HG02885 (cell line): ENCODE results near the gene EPHB1.

Experiments
- ATAC-seq: cut with Tn5 transposase; IDR thresholded peaks from one replicate; pipeline ENCODE4 v1.9.1; 2021; ENCODE audit warnings: mild to moderate bottlenecking; ENCODE audit not compliant: unreplicated experiment, poor library complexity

Gene EPHB1

DNA sequence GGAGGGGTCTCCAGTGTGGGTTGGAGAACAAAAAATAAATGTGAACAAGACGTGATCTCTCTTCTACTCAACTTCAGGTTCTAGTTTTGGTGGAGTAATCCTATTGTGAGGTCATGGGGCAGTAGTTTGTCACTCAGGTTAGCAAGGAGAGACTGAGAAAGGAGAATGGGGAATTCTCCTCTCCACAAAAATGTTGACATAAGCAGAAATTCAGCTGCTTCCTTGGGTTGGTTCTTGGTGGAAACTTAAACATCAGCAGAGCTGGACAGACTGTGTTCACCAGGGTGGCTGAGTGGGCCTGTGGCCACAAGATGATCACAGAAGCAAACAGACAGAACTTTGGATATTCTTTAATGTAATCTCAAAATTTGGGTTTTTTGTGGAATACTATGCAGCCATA, 78.7 kb downstream of the EPHB1 start:
- no peak for ATAC-seq

DNA sequence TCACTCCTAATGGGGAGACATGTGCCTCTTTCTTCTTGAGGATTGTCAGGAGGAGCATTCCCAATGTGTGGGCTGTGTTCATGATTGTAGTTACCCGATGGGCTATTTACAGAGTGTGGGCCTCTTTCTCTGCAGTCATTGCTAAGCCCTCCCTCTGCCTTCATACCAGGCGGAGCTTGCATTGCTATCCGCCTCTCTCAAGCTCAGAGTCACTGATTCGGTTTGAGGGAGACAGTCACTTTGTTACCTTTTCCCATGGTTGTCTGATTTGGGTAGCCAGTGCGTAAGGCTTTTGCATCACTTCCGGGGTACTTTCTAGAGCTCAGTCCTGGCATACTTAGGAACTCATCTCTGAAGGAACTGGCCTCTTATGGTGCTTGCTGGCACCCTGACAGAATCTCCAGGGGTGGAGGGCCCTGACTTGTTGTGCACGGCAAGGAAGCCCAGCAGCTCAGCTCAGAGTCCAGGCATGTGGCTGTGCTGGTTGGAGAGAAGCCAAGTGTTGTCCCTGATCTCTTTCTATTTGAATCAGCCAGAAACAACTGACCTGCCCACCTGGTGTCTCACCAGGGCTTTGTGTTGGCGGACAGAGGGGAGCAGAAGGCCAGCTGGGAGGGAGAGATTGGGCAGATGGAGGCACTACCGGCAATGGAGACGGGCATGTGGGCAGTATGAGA, 79.8 kb downstream of the EPHB1 start:
- ATAC-seq: no peak

DNA sequence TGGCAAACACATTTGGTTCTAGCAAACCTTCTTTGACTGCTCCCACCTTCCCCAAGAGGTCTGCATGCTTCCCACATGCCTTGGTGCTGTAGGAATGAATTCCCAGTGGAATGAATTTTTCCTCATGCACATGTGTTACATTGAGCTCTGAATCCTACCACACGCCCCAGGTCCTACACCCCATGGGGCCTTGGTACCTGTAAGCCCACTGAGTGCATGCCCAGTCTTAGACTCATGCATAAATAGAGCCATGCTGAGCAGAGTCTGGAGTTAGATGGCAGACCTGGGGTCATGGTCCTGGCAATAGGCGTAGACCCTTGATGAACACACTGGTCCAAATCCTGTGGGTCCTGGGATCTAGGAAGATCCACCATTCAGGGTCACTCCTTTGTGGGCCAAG, 81.8 kb downstream of the EPHB1 start:
- ATAC-seq: no peak

DNA sequence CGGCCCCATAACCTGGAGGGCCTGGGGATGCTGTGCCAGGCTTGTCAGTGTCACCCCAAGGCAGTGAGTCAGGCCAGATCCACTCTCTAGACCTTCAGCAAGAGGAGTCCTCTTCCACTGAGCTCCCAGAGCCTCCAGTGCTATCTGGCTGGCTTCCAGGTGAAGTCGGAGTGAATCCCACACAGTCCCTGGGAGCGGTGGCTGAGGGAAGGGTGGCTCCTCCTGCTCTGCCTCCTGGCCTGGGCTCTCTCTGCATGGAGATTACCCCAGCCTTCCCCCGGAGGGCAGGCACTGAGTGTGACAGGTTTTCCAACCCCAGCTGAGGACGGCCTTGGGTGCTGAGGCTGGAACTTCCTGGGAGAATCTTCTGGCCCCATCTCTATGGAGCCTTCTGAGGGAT, 82.7 kb downstream of the EPHB1 start:
- no peak for ATAC-seq

DNA sequence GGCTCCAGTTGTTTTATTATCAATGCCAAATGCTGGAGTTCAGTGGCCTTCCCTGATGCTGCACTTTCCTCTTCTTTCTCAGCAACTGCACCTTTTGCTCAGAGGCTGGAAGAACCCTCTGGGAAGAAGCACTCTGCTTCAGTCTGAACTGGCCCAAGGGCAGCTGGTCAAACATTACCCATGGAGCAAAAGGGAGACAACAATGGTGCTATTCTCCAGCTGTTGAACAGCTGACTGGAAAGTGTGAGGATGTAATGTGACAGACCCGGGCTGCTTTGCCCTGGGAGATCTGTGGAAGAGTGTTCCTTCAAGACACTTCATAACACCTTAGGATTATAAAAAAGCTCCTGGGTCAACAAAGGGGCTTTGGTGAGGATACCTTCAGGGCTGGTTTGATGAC, 84.9 kb downstream of the EPHB1 start:
- ATAC-seq: no peak

DNA sequence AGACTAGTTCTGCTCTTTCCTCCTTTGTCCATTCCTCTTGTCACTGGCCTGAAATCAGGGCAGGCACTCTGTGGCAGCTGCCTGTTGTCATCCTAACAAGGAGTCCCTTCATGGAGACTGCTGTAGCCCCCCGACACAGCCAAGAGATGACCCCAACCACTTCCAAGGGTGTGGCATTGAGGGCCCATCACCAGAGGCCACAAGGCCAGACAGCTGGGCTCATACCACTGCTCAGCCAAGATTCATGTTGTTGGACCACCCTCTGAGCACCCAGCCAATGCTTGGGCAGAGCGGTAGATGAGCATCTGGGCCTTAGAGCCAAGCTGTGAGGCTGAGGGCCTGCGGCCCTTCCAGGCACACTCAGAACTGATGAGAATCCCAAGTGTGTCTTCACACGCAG, 85.4 kb downstream of the EPHB1 start:
- ATAC-seq: no peak

DNA sequence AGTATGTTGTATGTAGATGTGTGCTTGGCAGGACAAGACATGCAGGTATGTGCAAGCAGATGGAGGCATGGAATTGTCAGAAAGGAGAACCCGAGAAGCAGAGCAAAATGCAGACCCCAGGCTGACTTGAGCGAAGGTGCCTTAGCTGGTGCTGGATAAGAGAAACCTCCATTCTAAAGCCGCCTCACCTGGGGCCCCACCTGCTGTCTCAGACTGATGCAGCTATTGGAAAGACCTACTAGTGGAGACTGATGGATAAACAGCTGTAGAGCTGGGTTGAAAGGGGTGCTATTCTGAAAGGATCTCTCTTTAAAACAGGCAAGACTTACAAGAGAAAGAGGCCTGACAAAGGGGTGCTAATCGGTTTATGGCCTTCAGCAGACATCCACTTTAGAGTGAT, 86.2 kb downstream of the EPHB1 start:
- no peak for ATAC-seq

DNA sequence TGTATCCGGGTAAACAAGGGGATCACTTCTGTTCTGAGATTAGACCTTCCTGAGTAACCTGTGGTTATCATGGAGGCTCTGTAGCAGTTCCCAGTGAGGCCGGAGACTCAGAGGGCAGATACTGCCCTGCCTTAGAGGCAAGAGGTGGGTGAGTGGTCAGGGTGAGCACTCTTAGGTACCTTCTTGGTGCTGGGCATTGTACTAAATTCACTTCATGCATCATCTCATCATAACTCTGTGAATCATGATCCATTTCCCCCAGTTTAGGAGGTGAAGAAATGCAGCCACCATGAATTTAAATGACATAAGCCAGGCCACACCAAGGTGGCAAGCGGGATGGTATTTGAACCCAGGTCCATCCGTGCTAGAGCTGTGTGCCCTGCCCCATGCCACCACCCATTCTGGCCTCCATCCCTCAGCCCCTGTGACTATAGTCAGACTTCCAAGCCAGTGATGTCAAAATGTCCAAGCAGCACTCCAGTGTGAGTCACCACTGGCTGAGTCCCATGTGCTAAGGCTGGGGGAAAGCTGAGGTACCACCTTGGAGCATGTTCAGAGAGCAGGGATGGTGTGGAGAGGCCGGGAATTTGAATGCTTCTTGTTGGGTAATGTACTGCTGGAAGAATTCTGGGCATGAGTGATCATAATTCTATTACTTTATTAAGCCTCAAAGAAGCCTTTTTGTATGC, 88.8 kb downstream of the EPHB1 start:
- no peak for ATAC-seq

DNA sequence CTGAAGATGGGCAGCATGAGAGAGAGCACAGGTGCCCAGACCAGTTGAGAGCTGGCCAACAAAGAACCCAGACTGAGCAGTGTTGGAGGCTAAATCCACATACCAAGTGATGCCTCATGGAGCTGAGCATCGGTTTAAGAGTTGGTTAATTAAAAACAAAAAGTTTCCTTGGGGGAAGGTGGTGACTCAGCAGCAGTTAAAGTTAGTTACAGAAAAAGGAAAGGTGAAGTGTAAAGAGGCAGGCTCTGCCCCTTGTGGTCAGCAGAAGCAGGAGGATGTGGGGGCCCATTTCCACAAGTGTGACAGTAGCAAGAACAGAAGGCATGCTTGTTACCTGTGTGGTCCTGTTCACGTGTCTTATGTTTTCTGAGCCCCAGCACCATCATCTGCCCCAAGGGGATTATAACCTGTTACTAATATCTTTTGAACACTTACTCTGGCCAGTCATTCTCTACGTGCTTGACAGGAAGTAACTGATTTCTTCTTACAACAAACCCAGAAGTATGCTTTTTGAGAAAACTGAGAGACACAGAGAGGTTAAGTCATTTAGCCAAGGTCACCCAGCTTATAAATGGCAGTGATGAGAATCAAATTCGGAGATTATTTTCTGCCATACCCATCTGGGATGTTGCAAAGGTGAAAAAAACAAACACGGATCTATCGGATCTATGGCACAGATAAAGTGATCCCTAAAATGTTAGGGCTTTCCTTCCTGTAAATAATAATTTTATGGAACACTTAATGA, 91.0 kb downstream of the EPHB1 start:
- peak; percentile 88 for ATAC-seq

DNA sequence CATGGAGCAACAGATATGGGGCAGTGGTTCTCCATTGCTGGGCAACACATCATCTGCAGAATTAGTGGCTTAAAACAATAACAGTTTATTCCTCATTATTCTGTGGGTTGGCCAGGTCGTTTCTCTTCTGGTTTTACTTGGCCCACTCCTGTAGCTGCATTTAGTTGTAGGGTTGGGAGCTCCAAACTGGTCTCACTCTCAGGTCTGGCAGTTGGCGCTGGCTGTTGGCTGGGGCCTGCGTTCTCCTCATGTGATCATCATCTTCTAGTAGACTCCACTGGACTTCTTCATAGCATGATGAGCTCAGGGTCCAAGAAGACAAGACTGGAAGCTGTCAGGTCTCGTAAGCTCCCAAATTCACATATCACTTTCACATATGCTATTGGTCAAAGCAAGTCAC, 91.9 kb downstream of the EPHB1 start:
- no peak for ATAC-seq

DNA sequence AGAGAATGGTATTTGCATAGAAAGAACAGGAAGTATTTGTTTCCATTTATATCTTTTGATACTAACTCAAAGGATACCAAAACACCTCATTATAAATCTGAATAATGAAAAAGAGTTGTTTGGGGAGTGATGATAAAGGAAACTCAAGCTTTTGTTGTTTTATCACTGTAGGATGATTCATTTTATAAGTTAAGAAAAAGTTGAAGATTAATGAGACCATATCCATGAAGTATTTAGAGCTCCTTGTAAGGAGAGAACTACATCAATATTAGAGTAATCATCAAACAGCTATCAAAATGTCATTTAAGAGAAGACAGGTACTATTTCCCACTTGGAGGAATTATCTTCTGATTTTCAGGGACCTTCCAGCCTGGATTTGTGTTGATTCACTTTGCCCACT, 92.5 kb downstream of the EPHB1 start:
- no peak for ATAC-seq

DNA sequence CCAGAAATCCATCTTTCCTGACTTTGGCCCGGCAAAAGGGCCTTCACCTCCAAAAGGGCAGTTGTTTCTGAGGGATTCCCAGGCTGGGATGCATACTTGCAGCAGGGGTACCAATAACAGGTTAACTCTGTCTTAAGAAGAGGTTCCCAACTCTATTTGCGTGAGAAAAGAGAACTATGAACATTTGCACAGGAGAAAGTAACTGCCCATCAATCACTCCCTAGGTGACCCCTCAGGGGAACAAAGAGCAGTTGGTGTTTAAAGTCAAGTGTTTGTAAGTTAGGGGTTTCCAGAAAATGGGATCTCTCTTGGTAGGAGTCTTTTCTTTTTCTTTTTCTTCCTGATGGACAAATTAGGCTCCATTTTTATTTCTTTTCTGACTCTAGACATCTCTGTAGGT, 97.3 kb downstream of the EPHB1 start:
- ATAC-seq: no peak

DNA sequence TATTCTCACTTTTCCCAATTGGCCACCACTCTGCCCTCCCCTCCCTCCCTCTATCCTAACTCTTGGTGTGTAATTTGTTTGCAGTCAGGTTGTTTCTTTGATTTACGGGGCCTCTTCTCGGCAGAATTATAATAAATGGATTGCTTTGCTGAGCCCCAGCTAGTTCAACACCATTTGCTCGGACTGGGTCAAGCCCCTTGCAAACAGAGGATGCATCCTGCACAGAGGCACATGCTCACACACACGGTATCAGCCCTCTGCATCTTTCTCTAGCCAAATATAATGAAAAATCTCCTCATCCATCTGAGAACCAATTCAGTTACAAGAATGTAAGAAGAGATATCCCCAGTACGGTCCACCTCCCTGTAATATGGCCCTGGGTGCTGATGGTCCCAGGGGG, 97.7 kb downstream of the EPHB1 start:
- no peak for ATAC-seq

DNA sequence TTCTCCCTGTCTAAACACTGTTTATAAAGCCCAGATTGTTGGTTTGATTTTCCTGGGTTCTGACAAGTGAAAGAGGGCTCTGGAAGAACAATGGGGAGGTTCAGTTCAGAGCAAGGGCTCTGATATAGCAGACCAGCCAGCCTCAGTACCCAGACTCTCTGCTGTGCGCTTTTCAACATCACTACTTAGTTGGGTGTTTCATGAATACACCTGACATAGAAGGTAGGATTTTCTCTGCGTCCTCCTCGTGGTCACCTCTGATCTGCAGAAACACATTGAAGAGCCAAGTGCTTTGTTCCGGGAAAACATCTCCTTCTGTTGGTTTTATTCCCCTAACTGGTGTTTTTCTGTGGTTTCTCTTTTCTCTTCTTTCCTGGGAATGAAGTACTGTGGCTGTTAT, 99.5 kb downstream of the EPHB1 start:
- ATAC-seq: no peak

DNA sequence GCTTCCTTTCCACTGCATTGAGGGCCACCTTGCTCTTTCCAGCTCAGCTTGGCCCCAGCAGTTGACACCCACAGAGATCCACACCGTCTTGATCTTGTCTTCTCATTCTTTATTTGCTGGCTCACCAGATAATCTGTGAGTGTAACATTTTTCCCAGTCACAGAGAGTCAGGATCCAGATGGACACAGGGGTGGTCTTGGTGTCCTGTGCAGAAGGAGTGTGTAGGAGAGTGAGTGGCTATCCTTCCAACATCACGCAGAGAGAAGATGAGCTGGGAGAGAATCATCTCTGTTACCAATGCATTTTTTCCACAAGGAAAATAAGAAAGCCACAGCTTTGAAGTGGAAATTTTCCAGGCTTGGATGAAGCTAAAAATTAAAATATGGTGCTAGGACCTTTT, 100.1 kb downstream of the EPHB1 start:
- ATAC-seq: no peak

DNA sequence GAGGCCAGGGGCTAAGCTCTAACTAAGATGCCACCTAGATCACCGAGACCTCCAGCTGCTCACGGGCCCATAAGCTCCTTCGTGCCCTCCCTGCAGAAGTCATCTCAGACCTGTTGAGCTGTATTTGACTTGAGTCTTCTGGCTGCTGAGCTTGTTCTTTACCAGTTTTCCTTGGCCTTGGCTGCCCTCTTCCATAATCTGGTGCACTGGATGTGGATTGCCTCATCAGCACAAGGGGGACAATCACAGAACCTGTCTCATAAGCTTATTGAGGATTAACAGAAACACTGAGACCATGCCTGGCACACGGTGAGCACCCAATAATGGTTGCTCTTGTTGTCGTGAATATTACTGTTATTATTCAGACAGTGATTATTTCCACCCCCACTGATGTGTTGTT, 101.1 kb downstream of the EPHB1 start:
- no peak for ATAC-seq

DNA sequence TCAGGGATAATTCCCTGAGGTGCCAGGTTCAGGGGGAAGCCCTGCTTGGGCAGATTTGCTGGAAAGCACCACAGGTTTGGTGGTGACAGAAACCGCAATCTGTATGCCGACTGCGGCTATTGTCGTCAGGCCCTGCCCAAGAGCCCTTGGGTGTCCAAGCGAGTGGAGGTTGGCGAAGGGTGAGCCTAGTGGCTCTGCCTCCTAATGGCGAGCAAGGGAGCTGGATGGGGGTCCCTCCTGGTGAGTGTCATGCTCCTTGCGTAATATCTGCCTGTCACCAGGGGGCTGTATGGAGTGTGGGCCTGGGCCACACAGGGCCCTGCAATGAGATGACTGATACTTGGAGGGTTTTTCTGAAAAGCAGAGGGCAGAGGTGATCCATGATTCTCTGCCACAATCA, 101.6 kb downstream of the EPHB1 start:
- no peak for ATAC-seq

DNA sequence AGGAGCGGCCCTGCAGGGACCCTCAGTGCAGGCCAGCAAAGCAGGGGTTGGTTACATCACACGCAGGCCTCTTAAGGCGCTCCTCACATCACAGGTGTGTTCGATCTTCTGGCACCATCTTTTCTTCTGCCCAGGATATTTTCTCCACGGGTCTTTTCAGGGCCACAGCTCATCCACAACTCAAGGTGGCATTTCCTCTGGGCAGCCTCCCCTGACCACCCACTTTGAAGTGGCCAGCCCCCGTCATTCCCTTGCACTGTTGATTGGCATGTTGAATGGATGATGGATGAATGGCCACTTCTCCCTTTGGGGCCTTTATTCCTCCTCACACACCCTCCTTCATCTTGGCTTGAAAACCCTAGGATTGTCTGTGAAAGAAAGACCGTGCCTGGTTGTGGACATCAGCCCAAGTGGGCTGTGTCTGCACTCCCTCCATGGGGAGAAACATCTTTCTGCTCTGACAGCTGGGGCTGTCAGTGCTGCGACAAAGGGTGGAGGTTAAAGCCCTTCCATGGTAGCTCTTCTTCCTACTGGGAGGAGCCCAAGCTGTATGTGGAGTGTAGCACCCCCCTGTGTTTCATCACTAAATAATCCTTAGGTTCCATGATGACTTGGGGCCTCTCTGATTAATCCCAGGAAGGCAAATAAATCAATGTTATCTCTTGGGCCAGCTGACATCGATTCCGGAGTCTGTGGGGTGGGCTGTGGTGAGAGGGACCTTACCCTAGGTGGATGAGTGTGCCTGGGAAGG, 102.5 kb downstream of the EPHB1 start:
- ATAC-seq: no peak

DNA sequence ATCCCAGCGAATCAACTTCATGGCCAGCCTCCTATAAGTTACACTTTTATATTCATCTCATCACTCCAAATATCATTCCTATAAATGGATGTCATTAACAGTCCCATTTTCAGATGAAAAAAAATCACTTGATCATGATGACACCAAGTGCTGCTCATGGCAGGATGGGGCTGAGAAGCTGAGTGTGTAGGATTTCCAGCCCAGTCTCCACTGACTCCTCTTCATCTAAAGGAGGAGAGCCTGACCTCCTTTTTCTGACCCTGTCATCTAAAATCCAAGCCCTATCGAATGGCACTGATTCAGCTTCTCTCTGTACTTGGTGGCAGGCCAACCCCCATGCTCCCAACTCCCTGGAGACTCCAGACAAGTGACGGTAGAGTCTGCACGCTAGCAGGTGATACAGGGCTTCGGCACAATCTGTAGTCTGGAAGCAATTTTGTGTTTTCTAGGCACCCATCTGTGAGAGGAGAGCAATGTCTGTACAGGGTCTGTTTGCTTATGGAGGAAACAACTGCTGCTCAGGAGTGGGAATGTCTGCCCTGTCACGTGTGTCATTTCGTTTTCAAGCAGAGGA, 103.2 kb downstream of the EPHB1 start:
- ATAC-seq: no peak

DNA sequence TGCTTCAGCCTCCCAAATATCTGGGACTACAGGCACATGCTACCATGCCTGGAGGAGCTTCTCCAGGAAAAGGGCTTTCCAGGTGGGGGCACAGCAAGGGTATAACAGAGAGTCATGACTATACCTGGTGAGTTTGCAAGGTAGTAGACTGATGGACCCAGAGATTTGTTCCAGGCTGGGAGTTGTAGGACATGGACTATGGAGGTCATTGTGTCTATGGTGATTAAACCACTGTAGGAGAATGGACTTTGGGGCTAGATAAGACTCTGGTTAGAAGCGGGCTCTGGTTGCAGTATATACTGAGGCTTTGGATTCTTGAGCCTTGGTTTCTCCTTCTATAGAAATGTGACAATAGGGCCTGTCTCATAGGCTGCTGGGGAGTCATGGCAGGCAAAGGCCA, 104.7 kb downstream of the EPHB1 start:
- no peak for ATAC-seq

DNA sequence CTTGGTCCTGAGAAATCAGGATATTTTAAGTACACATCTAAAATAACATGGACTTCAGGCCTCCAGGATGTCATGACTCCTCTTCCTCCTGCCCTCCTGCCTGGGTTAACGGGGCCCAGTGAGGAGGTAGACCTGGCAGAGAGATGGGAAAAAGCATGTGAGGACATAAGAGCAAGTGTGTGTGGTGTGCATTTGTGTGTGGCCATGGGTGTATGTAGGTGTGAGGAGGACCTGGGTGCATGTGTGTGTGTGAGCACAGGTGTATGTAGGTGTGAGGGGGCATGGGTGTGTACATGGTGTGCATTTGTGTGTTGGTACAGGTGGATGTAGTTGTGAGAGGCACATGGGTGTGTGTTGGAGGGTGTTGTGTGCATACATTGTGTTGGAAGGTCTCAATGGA, 105.4 kb downstream of the EPHB1 start:
- no peak for ATAC-seq
